Activated gamma-delta T cell (primary cell): ENCODE data around the gene MACF1.

ENCODE experiments used
- DNase-seq: peaks from one replicate; lab custom pipeline; 2025; lab: John Stamatoyannopoulos, UW

Gene MACF1

GRCh38 chr1:39359028-39359570, 154.6 kb downstream of the MACF1 start:
- DNase-seq, result no peak

- no peak for DNase-seq
Measured at GRCh38 chr1:39360731-39361130, 156.2 kb downstream of the MACF1 start.

DNA sequence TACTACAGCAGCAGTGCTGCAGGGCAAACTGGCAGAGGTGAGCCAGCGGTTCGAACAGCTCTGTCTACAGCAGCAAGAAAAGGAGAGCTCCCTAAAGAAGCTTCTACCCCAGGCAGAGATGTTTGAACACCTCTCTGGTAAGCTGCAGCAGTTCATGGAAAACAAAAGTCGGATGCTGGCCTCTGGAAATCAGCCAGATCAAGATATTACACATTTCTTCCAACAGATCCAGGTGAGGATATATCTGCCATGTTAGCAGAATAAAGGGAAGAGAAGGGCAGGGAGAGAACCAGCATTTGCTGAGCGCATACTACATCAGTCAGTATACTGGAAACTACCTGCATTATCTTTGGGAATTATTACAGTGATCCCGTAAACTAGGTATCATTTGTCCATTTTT, 157.0 kb downstream of the MACF1 start:
- no peak for DNase-seq

- DNase-seq, result no peak
Measured at GRCh38 chr1:39363267-39363666, 158.8 kb downstream of the MACF1 start.

DNA sequence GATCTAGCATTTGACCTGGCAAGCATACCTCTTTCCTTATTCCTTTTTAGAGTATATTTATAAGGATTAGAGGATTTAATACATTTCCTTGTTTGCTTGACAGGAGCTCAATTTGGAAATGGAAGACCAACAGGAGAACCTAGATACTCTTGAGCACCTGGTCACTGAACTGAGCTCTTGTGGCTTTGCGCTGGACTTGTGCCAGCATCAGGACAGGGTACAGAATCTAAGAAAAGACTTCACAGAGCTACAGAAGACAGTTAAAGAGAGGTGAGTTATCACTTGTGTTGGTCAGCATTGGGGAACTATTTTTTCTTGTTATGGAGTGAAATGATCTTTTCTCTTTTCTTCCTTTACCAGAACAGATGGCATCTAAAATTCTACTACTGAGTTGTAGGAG, 163.6 kb downstream of the MACF1 start:
- no peak for DNase-seq

GRCh38 chr1:39369565-39369964, 165.1 kb downstream of the MACF1 start:
- no peak for DNase-seq

DNA sequence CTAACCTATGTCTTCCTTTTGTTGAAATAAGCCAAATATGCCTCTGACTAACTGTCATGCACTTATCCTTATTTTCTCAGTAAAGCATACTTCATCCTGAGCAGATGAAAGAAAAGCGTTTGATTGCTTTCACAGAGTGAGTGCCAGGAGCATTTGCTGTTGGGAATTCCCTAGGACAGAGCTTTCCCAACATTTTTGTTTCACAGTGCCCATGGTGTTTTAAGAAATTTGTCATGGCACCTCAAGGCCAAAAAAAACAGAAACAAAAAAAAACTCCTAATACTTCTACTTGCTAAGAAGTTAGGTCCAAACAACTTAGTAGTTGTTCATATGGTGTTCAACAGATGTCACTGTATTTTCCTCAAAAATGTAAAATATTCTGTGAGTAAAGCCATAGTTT, 166.1 kb downstream of the MACF1 start:
- DNase-seq, result no peak

DNA sequence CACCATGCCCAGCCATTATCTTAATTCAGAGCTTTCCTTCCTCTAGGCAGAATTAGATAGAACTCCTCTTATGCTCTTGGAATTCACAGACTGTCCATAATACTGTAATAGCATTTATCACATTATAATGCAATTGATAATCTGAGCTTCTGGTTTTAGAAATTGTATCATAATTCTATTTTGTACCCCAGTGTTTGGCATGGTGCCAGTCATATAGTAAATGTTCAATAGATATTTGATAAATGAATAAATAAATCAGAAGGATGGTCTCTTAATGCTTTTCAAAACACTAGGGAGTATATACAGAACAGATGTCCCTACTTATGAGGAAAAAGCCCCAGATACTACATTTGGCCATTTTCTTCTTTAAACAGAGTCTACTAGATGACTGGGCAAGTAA, 167.6 kb downstream of the MACF1 start:
- no peak for DNase-seq

DNA sequence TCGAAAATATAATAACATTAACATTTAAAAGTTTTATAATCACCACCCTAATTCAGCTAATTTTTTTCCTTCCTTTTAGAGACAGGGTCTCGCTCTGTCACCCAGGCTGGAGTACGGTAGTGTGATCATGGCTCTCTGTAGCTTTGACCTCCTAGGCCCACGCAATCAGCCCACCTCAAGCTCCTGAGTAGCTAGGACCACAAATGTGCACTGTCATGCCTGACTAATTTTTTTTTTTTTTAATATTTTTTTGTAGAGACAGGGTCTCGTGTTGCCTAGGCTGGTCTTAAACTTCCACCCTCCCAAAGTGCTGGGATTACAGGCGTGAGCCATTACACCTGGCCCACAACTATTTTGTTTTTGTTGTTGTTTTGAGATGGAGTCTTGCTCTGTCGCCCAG, 172.2 kb downstream of the MACF1 start:
- no peak for DNase-seq

- DNase-seq, result no peak
Measured at GRCh38 chr1:39378377-39378776, 173.9 kb downstream of the MACF1 start.

- DNase-seq, result no peak
Measured at GRCh38 chr1:39379187-39379586, 174.7 kb downstream of the MACF1 start.

- DNase-seq, result no peak
Measured at GRCh38 chr1:39380036-39380435, 175.5 kb downstream of the MACF1 start.

DNA sequence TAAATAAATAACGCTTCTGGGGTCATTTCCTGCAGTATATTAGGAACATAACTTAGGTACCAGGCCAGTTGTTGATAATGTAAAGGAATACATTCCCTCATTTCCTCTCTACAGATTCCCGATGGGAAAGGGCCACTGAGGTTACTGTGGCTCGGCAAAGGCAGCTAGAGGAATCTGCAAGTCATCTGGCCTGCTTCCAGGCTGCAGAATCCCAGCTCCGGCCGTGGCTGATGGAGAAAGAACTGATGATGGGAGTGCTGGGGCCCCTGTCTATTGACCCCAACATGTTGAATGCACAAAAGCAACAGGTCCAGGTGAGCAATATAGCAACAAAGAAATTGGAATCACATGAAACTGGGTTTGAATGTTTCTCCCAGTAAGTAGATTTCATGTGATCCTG, 177.3 kb downstream of the MACF1 start:
- DNase-seq, result no peak

DNA sequence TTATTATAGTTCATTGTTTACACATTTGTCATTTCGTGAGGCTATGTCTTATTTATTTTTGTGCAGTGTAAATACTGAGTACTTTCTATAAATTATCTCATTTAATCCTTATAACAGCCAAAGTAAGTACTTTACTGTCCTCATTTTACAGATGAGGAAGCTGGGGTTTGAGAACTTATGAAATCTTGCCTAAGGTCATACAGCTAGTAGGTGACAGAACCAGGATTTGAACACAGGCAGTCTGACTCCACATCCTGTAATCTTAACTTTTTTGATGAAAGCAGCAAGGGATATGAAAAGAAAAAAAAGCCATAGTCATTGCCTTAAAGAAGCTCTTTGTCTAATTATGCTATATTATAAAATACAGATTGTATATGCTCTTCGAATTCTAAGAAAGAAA, 179.8 kb downstream of the MACF1 start:
- DNase-seq, result no peak

DNA sequence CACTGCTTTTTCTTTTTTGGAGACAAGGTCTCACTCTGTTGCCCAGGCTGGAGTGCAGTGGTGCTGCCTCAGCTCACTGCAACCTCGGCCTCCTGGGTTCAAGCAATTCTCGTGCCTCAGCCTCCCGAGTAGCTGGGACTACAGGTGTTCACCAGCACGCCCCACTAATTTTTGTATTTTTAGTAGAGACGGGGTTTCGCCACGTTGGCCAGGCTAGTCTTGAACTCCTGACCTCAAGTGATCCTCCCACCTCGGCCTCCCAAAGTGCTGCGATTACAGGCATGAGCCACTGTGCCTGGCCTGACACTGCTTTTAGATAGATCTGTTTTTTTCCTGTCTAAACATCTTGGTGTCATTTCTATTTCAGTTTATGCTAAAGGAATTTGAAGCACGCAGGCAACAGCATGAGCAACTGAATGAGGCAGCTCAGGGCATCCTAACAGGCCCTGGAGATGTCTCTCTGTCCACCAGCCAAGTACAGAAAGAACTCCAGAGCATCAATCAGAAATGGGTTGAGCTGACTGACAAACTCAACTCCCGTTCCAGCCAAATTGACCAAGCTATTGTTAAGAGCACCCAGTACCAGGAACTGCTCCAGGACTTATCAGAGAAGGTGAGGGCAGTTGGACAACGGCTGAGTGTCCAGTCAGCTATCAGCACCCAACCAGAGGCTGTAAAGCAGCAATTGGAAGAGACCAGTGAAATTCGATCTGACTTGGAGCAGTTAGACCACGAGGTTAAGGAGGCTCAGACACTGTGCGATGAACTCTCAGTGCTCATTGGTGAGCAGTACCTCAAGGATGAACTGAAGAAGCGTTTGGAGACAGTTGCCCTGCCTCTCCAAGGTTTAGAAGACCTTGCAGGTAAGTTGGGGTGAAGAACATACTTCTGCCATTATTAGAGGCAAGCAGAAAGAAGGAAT, 180.8 kb downstream of the MACF1 start:
- no peak for DNase-seq

GRCh38 chr1:39386997-39387396, 182.5 kb downstream of the MACF1 start:
- no peak for DNase-seq

DNA sequence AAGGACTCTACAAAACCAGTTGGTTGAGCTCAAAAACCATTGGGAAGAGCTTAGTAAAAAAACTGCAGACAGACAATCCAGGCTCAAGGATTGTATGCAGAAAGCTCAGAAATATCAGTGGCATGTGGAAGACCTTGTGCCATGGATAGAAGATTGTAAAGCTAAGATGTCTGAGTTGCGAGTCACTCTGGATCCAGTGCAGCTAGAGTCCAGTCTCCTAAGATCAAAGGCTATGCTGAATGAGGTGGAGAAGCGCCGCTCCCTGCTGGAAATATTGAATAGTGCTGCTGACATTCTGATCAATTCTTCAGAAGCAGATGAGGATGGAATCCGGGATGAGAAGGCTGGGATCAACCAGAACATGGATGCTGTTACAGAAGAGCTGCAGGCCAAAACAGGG, 183.0 kb downstream of the MACF1 start:
- no peak for DNase-seq

DNA sequence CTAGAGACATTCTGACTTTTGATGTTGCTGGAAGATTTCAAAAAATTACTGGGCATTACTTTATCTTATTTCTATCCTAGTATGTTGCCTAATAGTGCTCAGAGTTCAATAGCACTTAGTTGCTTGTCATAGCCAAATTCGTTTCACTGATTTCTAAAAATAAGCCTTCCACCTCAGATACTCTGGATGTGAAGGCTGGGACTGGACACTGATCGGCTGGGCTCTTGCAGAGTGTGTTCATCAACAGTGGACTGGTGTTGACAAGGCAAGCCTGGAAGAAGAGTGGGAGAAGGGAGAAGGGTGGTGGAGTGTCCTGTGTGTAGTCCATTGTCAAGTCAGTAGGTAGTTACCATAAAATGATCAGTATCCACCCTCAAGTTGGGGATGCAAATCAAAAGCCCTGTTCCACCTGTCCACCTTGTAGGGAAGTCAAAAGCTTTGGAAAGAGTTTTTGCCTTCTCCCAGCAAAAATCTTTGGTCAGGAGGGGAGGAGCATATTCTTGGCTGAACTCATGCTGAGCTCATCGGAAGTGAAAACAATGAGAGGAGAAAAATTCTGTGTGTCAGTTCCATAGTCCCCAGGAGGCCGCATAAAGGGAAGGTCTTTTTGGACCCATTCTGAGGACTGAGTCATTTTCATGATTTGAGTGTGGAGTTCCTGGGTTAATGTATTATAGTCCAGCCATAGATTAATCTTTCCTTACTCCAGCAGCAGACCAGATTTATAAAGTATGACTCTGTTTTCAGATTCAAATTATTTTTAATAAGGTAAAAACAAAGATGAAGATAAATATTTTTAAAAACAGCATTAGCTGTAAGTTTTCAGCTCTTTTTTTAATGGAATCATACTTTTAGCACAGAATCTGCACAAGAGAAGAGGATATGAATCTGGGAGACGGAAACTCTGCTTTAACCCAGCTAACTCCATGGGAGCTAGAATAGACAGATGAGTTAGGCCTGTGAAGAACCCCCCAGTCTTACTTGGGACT, 187.5 kb downstream of the MACF1 start:
- DNase-seq, result no peak

DNA sequence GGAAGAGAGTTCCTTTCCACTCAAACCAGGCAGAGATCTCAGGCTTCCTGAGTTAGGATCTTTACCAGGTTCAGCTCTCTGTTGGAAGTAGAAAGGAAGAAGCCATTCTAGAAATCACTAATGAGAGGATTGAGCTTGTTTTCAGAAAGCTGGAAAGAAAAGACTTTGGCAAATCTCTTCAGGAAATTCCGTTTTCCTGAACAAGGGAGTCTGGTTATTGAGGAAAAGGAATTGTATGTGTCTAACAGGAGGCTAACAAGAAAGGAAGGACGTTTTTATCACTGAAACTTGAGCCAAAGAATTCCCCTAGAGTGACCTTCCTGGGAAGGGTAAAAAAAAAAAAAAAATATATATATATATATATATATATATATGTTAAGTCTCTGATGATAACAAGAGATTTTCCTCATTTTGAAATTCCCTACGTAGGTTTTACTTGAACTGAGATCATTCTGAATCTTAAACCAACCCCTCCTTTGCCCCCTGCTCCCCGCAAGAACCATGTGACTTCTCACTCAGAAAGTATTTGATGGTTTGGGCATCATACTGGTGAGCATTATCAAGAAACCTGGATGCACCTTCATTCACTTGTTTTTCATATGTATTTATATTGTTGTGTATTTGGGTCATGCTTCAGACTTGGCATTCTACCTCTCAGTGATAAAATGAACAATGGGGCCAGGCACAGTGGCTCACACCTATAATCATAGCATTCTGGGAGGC, 188.5 kb downstream of the MACF1 start:
- DNase-seq, result no peak

DNA sequence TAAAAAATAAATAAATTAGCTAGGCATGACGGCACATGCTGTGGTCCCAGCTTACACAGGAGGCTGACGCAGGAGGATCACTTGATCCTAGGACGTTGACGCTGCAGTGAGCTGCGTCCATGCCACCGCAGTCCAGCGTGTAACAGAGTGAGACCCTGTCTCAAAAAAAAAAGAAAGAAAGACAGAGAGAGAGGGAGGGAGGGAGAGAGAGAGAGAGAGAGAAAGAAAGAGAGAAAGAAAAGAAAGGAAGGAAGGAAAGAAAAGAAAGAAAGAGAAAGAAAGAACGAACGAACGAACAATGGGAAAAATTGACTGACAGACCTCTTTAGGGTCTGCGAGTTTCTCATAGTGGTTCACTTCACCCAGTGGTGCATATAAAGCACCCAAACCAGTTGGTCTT, 189.2 kb downstream of the MACF1 start:
- no peak for DNase-seq

DNA sequence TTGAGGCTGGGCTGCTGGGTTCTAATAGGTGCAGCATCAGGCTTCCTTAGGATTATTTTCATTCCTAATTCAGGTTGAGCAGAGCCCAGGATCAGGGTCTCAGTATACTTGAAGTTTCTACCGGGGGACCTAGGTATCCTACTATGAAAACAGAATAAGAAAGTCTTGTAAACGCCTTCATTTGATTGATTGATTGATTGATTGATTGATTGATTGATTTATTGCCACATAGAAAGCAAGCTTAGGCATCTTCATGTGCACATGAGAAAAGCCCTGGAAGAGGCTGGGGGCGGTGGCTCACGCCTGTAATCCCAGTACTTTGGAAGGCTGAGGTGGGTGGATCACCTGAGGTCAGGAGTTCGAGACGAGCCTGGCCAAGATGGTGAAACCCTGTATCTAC, 189.6 kb downstream of the MACF1 start:
- no peak for DNase-seq

- DNase-seq, result no peak
Measured at GRCh38 chr1:39394598-39394997, 190.1 kb downstream of the MACF1 start.
